Activated T-helper 1 cell treated with anti-CD3 and anti-CD28 coated beads, Interleukin-2, amount 50 U/mL, for 16 hours (primary cell): ENCODE measurements around the gene VTA1.
"Not testable (repeated sequence)": the region's sequence is repeated elsewhere in the genome, so short reads cannot be mapped to it uniquely, and the experiment has no call there.

Source experiments
- DNase-seq, 2 donors: peaks; one replicate each; pipeline ENCODE4 v3.0.0-alpha.2; 2020; ENCODE audit warnings: low read depth in 1 of 2, low spot score in 1 of 2

Gene VTA1

DNA sequence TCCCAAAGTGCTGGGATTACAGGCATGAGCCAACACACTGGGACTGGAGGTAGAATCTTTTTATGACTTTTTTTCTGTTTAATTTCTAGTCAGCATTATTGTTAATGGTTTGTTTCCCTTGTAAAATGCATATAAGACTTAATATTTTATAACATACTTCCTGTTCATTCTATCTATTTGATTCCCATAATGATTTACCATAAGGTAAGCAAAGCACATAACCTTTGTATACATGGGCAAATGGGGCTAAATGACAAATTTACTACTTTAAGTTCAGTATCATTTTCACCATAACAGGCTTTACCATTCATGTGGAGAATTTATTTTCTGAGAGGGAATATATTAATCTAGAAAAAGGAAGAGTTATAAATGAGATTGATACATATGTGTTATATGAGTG, 24.3 kb downstream of the VTA1 start:
- no peak for DNase-seq

DNA sequence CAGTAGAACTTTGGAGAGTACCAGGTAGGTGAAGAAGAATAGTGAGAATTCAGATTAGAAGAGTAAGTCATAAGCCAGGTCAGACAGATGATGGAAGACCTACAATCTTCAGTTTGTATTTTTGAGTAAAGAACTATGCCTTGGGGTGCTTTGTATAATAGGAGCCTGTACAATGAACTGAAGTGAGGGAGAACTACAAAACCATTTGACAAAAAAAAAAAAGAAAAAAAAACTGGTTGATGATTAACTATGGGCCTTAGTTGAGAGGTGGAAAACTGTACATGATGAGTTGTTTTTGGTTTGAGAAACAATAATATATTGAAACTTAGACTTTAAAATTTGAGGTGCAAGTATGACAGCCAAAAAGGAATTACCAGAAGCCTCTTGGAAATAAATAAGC, 25.7 kb downstream of the VTA1 start:
- no peak for DNase-seq

DNA sequence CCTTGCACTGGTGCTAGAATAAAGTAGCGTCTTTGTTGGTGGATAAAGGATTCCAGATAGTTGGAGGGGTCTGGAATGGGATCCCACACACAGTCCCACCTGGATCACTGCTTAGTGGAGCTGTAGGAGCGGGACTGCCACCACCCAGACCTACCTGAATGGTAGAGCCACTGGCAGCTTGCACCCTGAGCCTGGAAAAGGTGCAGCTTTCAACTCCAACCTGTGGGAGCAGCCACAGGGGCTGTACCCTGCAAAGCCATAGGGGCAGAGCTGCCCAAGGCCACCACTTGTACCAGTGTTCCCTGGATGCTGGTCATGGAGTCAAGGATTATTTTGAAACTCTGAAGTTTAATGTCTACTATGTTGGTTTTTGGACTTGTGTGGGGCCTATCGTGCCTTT, 26.9 kb downstream of the VTA1 start:
- no peak for DNase-seq

DNA sequence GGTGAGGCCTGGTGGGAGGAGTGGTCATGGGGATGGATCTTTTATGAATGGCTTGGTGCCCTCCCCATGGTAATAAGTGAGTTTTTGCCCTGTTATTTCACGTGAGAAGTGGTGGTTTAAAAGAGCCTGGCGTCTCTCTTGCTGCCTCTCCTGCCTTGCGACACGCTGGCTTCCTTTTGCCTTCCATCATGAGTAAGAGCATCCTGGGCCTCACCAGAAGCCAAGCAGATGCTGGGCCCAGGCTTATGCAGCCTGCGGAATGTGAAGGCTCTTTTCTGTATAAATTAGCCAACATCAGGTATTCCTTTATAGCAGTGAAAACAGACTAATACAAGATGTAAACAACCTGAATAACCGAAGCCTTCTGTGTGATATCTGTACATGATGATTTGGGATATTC, 27.6 kb downstream of the VTA1 start:
- no peak for DNase-seq

DNA sequence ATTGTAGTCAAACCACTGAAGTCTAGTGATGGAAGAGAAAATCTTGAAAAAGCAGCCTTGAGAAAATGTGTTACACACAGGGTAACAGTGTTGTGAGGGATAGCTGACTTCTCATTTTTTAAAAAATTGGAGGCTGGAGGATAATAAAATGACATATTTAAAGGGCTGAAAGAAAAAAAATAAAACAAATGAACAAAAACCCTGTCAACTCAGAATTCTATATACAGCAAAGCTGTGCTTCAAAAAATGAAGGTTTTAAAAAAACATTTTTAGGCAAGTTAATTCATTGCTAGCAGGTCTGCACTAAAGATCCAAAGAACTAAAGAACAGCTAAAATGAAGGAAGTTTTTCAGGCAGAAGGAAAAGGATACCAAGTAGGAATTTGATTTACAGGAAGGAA, 31.1 kb downstream of the VTA1 start:
- no peak for DNase-seq

DNA sequence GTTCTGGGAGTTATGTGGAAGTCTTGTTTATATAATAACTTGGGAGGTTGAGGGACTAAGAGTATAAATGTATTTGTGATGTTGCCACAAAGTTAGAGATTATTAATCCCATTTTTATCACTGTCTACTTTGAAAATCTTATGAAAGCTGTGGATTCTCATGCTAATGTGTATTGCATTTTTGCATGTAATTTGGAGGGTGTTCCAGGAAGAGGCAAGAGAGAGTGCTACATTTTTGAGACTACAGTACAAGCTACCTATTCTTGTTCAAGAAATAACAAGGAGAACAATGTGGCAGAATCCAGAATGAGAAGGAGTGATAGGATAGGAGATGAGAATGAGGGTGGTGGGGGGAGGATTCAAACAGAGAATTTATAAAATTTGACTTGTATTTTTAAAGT, 34.9 kb downstream of the VTA1 start:
- DNase-seq = no peak

DNA sequence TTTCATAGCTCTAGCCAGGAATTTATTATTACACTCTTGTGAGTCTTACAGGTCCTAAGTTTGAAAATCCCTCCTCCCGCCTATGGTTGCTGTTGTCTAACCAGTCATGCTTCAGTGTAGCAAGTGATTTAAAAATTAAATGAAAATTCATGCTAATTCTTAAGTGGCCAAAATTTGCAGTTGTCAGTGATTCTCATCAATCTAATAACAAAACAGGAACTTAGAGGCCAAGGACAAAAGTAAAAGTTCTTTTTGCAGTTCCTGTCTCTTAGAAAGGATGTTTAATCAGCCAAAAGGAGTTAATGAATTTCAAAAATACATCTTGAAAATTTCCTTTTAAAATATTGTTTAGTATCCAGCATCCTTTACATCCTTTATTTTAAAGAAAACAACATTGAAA, 36.3 kb downstream of the VTA1 start:
- DNase-seq = no peak

DNA sequence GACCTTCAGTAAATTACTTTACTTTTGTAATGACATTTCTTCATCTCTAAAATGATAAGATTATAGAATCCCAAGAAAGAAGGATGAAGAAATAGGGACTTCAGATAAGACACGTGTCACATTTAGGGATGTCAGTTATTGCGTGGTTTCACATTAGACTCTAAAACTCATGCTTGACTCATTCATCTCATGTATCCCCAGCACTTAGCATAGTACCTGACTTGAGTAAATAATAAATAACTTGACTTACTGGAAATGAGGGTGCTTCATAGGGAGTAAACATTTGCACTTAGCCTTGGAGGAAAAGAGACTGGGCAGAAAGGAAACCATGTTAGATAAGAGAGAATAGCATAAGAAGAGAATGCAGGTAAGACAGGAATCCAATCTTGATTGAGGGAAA, 37.2 kb downstream of the VTA1 start:
- DNase-seq = no peak

GRCh38 chr6:142185641-142186040, 38.6 kb downstream of the VTA1 start:
- DNase-seq = no peak

DNA sequence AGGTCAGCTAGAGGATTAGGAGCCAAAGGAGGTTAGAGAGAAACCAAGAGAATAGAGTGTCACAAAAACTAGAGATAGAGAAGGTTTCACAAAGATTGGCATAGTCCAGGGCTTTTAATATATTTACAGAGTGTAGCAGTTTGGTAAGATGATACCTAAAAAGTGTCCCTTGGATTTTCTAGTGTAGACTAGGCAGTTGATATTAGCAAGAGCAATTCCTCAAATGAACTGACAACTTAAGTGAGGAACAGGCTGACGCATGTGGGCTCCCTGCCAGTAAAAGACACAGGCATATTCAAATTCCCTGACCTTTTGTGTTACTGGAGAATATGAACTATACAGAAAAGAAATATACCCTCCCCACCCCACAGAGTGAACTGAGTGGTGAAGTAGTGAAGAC, 40.1 kb downstream of the VTA1 start:
- DNase-seq = no peak

- not testable (repeated sequence) for DNase-seq
Observed at GRCh38 chr6:142188341-142188740, 41.3 kb downstream of the VTA1 start.

DNA sequence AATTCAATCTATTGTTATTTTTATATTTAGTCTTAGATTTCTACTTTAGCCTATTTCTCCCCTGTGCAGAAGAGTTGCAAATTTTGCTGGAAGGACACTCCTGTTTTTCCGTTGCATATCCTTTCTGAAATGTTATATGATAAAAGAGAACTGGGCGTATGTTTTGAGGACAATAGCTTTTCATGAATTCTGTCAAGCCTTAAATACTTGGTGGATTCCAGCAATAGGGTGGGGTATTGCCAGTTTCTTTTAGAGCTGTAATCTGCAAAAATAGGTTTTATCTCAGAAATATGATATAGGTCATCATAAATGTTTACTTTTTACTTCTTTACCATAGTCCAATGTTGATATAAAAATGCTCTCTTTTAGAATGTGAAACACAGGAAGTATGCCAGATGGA, 42.0 kb downstream of the VTA1 start:
- no peak for DNase-seq

GRCh38 chr6:142192343-142192742, 45.3 kb downstream of the VTA1 start:
- DNase-seq = no peak

DNA sequence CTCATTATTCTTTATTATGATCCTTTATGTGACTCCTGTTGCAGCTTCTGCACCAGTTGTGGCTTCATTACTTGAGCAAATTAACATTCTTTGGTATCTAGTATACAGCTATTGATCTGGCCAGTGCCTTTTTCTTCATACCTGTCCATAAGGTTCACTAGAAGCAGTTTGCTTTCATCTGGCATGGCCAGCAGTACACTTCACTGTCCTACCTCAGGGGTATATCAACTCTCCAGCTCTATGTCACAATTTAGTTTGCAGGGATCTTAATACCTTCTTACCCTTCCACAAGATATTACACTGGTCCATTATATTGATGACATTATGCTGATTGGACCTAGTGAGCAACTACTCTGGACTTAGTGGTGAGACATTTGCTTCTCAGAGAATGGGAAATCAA, 46.6 kb downstream of the VTA1 start:
- no peak for DNase-seq

- no peak for DNase-seq
Observed at GRCh38 chr6:142195862-142196541, 48.9 kb downstream of the VTA1 start.

DNA sequence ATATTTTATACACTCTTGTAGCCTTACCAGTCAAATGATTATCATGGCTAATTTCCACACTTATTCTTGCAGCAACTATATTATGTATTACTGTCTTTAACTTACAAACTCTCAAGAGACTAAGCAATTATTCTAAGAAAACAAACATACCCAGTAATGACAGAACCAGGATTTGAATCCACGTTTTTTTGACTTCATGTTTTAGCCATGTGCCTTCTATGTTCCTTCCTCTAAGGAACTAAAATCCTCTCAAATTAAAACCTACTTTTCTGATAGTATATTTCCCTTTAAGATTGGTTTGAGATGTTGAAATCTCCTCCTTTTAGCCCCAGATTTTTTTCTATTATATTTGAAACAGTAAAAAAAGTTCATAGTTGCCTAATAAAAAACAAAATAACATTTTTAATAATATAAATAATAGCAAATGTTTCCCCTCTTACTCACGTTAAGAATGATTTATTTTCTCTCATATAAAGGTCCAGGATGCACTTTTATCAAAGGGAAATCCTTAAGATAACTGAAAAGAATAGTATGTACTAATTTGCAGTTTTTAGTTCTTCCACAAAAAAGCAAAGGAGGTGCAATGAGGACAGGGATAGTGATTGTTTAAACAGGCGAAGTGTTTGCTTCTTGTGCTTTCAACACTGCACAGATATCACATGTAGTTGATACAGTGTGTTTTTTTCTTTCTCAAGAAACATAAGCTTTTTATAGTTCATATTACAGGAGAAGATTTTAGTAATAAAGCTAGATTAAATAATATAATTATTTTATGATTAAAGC, 54.0 kb downstream of the VTA1 start:
- DNase-seq = no peak

DNA sequence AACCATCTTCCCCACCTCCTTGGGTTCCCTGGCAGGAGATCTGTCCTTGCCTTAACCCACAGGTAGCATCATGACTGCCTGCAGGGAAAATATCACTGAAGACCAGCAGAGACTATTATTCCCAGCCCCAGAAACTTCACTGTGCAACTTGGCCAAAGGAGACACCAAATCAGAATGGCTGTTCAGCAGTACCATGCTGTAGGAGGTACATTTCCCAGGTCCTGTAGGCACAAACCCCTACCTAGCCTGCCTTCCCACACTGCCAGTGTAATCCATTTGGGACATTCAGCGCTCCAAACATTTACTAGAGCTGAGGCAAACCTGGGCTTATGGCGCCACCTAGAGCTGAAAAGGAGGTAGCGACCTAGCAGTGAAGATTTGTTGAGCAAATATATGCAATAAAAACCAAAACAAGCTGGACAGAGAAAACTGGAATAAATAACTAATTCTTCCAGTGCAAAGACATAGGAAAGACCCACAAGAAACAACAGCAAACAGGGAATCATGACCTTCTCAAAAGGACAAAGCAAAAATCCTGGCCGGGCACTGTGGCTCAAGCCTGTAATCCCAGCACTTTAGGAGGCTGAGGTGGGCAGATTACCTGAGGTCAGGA, 60.3 kb downstream of the VTA1 start:
- peak in 1 of 2 donors; percentile 4 for DNase-seq

- no peak for DNase-seq
Observed at GRCh38 chr6:142210606-142211005, 63.5 kb downstream of the VTA1 start.

GRCh38 chr6:142213402-142213801, 66.3 kb downstream of the VTA1 start:
- no peak for DNase-seq

GRCh38 chr6:142218446-142218845, 71.4 kb downstream of the VTA1 start:
- no peak for DNase-seq

DNA sequence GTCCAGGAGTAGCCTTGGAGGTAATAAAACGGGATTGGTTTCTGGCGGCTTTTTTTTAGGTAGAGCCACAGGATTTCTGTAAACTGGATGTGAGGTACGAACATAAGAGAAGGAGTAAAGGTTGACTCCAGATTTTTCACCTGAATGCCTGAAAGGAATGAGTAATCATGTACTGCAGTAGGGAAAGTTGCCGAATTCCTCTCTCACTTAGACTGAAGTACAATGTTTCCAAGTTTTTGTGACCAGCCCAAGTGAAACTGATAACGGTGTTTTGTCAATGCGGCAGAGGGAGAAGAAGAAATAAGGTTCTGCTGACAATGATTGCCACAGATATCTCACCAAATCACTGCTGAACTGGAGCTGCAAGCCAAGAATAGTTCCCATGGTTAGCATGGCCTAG, 75.0 kb downstream of the VTA1 start:
- no peak for DNase-seq

- no peak for DNase-seq
Observed at GRCh38 chr6:142223938-142224337, 76.9 kb downstream of the VTA1 start.
